Peyer's patch (tissue), 4 donors: ENCODE measurements around the gene HEPACAM2.

Experiments used
- POLR2A ChIP-seq, 2 donors: fragments of 450-650 bp; IDR thresholded peaks; one replicate each; pipeline ENCODE4 v1.5.1; 2017; ENCODE audit warnings: antibody characterized with exemption in 2 of 2, mild to moderate bottlenecking in 2 of 2, moderate library complexity in 2 of 2
- TF ChIP-seq, protein P1 (sequence below), 6 experiments: fragments of 450-650 bp in 4 of 6; fragments of 200-600 bp in 2 of 6; sonication (generic) in 1 of 6; IDR thresholded peaks; one replicate each; pipeline ENCODE4 v1.5.1; 2017 to 2019; ENCODE audit warnings: antibody characterized with exemption in 6 of 6, mild to moderate bottlenecking in 3 of 6, moderate library complexity in 1 of 6

DNA sequence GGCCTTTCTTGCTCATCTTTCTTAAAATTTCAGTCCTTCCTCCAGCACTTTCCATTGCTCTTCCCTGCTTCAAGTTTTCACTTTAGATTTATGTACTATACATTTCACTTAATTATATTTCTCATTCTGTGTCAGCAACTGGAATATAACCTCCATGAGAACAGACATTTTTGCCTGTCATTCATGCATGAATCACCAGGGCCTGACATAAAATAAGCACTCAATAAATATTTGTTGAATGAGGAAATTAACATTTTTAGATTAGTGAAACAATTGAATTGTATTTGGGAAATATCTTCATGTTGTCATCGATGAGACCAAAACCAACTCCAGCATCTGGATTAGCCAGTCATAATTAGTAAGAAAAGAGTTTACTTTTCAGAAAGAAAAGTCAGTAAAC is 84.1 kb downstream of the HEPACAM2 start:
- TF ChIP-seq, protein P1, sequence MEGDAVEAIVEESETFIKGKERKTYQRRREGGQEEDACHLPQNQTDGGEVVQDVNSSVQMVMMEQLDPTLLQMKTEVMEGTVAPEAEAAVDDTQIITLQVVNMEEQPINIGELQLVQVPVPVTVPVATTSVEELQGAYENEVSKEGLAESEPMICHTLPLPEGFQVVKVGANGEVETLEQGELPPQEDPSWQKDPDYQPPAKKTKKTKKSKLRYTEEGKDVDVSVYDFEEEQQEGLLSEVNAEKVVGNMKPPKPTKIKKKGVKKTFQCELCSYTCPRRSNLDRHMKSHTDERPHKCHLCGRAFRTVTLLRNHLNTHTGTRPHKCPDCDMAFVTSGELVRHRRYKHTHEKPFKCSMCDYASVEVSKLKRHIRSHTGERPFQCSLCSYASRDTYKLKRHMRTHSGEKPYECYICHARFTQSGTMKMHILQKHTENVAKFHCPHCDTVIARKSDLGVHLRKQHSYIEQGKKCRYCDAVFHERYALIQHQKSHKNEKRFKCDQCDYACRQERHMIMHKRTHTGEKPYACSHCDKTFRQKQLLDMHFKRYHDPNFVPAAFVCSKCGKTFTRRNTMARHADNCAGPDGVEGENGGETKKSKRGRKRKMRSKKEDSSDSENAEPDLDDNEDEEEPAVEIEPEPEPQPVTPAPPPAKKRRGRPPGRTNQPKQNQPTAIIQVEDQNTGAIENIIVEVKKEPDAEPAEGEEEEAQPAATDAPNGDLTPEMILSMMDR (IDR thresholded peaks at IDR 0.05): no peak
- TF ChIP-seq POLR2A (IDR thresholded peaks at IDR 0.05): no peak
